GM18861 (cell line): ENCODE results near the gene PEX11A.

ENCODE experiments used
- ATAC-seq: cut with Tn5 transposase; IDR thresholded peaks from one replicate; pipeline ENCODE4 v1.9.1; 2021; ENCODE audit not compliant: unreplicated experiment

The PEX11A gene

GRCh38 chr15:89677381-89677780 is 13.2 kb downstream of the PEX11A start:
- no peak for ATAC-seq

- ATAC-seq: no peak
Observed at GRCh38 chr15:89675606-89676005, 14.9 kb downstream of the PEX11A start.

GRCh38 chr15:89674526-89674925 is 16.0 kb downstream of the PEX11A start:
- ATAC-seq: no peak

GRCh38 chr15:89673165-89673512 is 17.4 kb downstream of the PEX11A start:
- ATAC-seq: no peak

- no peak for ATAC-seq
Observed at GRCh38 chr15:89672221-89673164, 18.1 kb downstream of the PEX11A start.

- no peak for ATAC-seq
Observed at GRCh38 chr15:89671687-89672086, 18.9 kb downstream of the PEX11A start.

GRCh38 chr15:89670971-89671560 is 19.5 kb downstream of the PEX11A start:
- ATAC-seq: no peak

- no peak for ATAC-seq
Observed at GRCh38 chr15:89669941-89670340, 20.6 kb downstream of the PEX11A start.

GRCh38 chr15:89669309-89669865 is 21.2 kb downstream of the PEX11A start:
- no peak for ATAC-seq

GRCh38 chr15:89668171-89668570 is 22.4 kb downstream of the PEX11A start:
- no peak for ATAC-seq

- no peak for ATAC-seq
Observed at GRCh38 chr15:89667706-89667960, 22.9 kb downstream of the PEX11A start.

GRCh38 chr15:89666858-89667705 is 23.5 kb downstream of the PEX11A start:
- ATAC-seq: no peak

- ATAC-seq: no peak
Observed at GRCh38 chr15:89666184-89666857, 24.2 kb downstream of the PEX11A start.

GRCh38 chr15:89665449-89666181 is 24.9 kb downstream of the PEX11A start:
- no peak for ATAC-seq

- ATAC-seq: no peak
Observed at GRCh38 chr15:89664441-89665350, 25.9 kb downstream of the PEX11A start.

- no peak for ATAC-seq
Observed at GRCh38 chr15:89662893-89663626, 27.5 kb downstream of the PEX11A start.

GRCh38 chr15:89660556-89660955 is 30.0 kb downstream of the PEX11A start:
- ATAC-seq: no peak

- no peak for ATAC-seq
Observed at GRCh38 chr15:89659295-89659694, 31.3 kb downstream of the PEX11A start.
